ACHN (cell line): ENCODE measurements around the gene DLG2.
"Not testable (repeated sequence)": the region's sequence is repeated elsewhere in the genome, so short reads cannot be mapped to it uniquely, and the experiment has no call there.

Experiments
- DNase-seq: peaks from one replicate; pipeline ENCODE4 v3.0.0-alpha.2; 2015
- in situ Hi-C: cut with HindIII; loops from 2 replicates; pipeline ENCODE4 v1.10.0; 2017; ENCODE audit warnings: low sequenced_read_pairs, low pct_ligation_motif_present, low pct_unique_long_range_greater_than_20kb

DLG2 gene

GRCh38 chr11:84396521-84396920 is 1230.6 kb downstream of the DLG2 start:
- in situ Hi-C loops = no loop called here
- DNase-seq = no peak

GRCh38 chr11:84390441-84391078 is 1236.6 kb downstream of the DLG2 start:
- DNase-seq = no peak
- in situ Hi-C loops = no loop called here

- DNase-seq = no peak
- in situ Hi-C loops = no loop called here
Observed at GRCh38 chr11:84389696-84390095, 1237.4 kb downstream of the DLG2 start.

GRCh38 chr11:84384731-84385130 is 1242.4 kb downstream of the DLG2 start:
- in situ Hi-C loops = no loop called here

GRCh38 chr11:84383576-84383975 is 1243.6 kb downstream of the DLG2 start:
- DNase-seq = no peak
- in situ Hi-C loops = no loop called here

More at GRCh38 chr11:84384731-84385130, 1242.4 kb downstream of the DLG2 start:
- peak; percentile 37 for DNase-seq

- in situ Hi-C loops = no loop called here
- DNase-seq = no peak
Observed at GRCh38 chr11:84381666-84382065, 1245.5 kb downstream of the DLG2 start.

- in situ Hi-C loops = no loop called here
- DNase-seq = no peak
Observed at GRCh38 chr11:84372381-84372950, 1254.7 kb downstream of the DLG2 start.

GRCh38 chr11:84358034-84358433 is 1269.1 kb downstream of the DLG2 start:
- no peak for DNase-seq
- in situ Hi-C loops = no loop called here

- in situ Hi-C loops = no loop called here
- no peak for DNase-seq
Observed at GRCh38 chr11:84355911-84356310, 1271.2 kb downstream of the DLG2 start.

- DNase-seq = no peak
- in situ Hi-C loops = no loop called here
Observed at GRCh38 chr11:84345597-84345996, 1281.5 kb downstream of the DLG2 start.

- in situ Hi-C loops = no loop called here
- DNase-seq = no peak
Observed at GRCh38 chr11:84345027-84345426, 1282.1 kb downstream of the DLG2 start.

- in situ Hi-C loops = no loop called here
- no peak for DNase-seq
Observed at GRCh38 chr11:84339796-84340195, 1287.3 kb downstream of the DLG2 start.

GRCh38 chr11:84333221-84333620 is 1293.9 kb downstream of the DLG2 start:
- DNase-seq = no peak
- in situ Hi-C loops = no loop called here

GRCh38 chr11:84322211-84322610 is 1304.9 kb downstream of the DLG2 start:
- DNase-seq = no peak
- in situ Hi-C loops = no loop called here

- in situ Hi-C loops = no loop called here
- DNase-seq = no peak
Observed at GRCh38 chr11:84319863-84320262, 1307.3 kb downstream of the DLG2 start.

GRCh38 chr11:84316866-84317555 is 1310.1 kb downstream of the DLG2 start:
- no peak for DNase-seq
- in situ Hi-C loops = no loop called here

- DNase-seq = no peak
- in situ Hi-C loops = no loop called here
Observed at GRCh38 chr11:84313830-84314359, 1313.2 kb downstream of the DLG2 start.

GRCh38 chr11:84310268-84310667 is 1316.9 kb downstream of the DLG2 start:
- no peak for DNase-seq
- in situ Hi-C loops = no loop called here

GRCh38 chr11:84308491-84308890 is 1318.7 kb downstream of the DLG2 start:
- in situ Hi-C loops, DNase-seq: not testable (repeated sequence)

GRCh38 chr11:84300092-84300491 is 1327.1 kb downstream of the DLG2 start:
- no peak for DNase-seq
- in situ Hi-C loops = no loop called here
